ENCODE results near the gene DLG2.
"Not testable (repeated sequence)": the region's sequence is repeated elsewhere in the genome, so short reads cannot be mapped to it uniquely, and the experiment has no call there.

Gene DLG2

GRCh38 chr11:85095239-85095638 lies 531.9 kb downstream of the DLG2 start:
- DNase-seq, result no peak

GRCh38 chr11:85094795-85095194 lies 532.3 kb downstream of the DLG2 start:
- no peak for DNase-seq

- DNase-seq, result no peak
Observed at GRCh38 chr11:85089654-85090053, 537.5 kb downstream of the DLG2 start.

GRCh38 chr11:85088286-85088685 lies 538.9 kb downstream of the DLG2 start:
- no peak for DNase-seq

GRCh38 chr11:85086504-85087284 lies 540.5 kb downstream of the DLG2 start:
- no peak for DNase-seq

GRCh38 chr11:85076535-85077330 lies 550.4 kb downstream of the DLG2 start:
- no peak for DNase-seq

GRCh38 chr11:85062659-85063058 lies 564.5 kb downstream of the DLG2 start:
- DNase-seq, result no peak

- DNase-seq, result no peak
Observed at GRCh38 chr11:85052636-85053035, 574.5 kb downstream of the DLG2 start.

GRCh38 chr11:85048801-85049200 lies 578.3 kb downstream of the DLG2 start:
- DNase-seq, result no peak

- no peak for DNase-seq
Observed at GRCh38 chr11:85045716-85046115, 581.4 kb downstream of the DLG2 start.

- DNase-seq, result no peak
Observed at GRCh38 chr11:85044911-85045310, 582.2 kb downstream of the DLG2 start.

GRCh38 chr11:85042361-85042760 lies 584.8 kb downstream of the DLG2 start:
- no peak for DNase-seq

- DNase-seq, result no peak
Observed at GRCh38 chr11:85040166-85040565, 587.0 kb downstream of the DLG2 start.

- DNase-seq, result no peak
Observed at GRCh38 chr11:85029964-85030363, 597.2 kb downstream of the DLG2 start.

- no peak for DNase-seq
Observed at GRCh38 chr11:85028329-85029101, 598.6 kb downstream of the DLG2 start.

GRCh38 chr11:85027346-85027745 lies 599.8 kb downstream of the DLG2 start:
- no peak for DNase-seq

GRCh38 chr11:85021058-85021457 lies 606.1 kb downstream of the DLG2 start:
- DNase-seq, result no peak

GRCh38 chr11:84993386-84993785 lies 633.8 kb downstream of the DLG2 start:
- DNase-seq, result no peak

- DNase-seq, result no peak
Observed at GRCh38 chr11:84990141-84990540, 637.0 kb downstream of the DLG2 start.

GRCh38 chr11:84987686-84988187 lies 639.4 kb downstream of the DLG2 start:
- DNase-seq, result not testable (repeated sequence)

GRCh38 chr11:84981301-84981700 lies 645.8 kb downstream of the DLG2 start:
- no peak for DNase-seq

GRCh38 chr11:84969103-84969502 lies 658.0 kb downstream of the DLG2 start:
- no peak for DNase-seq

GRCh38 chr11:84965484-84965883 lies 661.7 kb downstream of the DLG2 start:
- DNase-seq, result no peak
